Activated naive CD4-positive, alpha-beta T cell (primary cell): ENCODE results near the gene GALNT14.

ENCODE experiments used
- DNase-seq, 4 experiments: peaks; one replicate each; lab custom pipeline; 2025; lab: John Stamatoyannopoulos, UW

GALNT14 gene

GRCh38 chr2:31088504-31089195 lies 49.6 kb downstream of the GALNT14 start:
- DNase-seq, result no peak

GRCh38 chr2:31087491-31087890 lies 50.7 kb downstream of the GALNT14 start:
- DNase-seq, result no peak

DNA sequence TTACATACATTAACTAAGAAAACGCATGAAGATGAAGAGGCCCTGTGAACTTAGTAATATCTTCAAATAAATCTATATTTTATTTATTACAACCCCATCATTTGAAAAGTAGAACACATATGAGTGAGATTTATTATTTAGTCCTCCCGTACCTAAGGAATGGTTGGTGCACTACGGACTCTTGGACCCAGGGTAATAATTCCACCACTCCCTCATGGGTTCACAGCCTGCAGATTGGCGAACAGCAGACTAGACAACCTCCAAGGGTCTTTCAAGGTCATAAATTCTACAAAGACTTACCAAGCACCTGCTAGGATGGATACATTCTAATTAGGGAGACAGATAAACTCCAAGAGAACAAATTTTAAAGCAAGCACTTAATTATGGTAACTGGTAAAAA lies 51.6 kb downstream of the GALNT14 start:
- no peak for DNase-seq

GRCh38 chr2:31083234-31083993 lies 54.8 kb downstream of the GALNT14 start:
- DNase-seq, result no peak

DNA sequence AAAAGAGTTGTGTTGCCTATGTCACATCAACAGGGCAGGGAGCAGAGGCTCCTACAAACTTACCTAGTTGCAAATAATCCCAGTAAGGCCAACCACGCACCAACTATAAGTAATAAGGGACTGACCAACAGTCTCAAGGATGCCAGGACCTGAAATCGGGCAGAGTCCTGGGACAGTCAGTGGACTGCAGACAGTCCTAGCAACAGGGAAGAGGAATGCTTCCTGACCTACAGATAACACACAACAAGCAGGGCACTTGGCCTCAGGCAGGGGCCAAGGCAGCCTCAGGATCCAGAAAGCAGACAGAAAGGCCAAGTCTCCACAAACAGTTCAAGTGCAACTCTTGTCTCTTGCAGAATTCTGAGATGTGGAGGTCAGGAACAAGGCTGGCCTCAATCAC lies 56.2 kb downstream of the GALNT14 start:
- DNase-seq, result no peak

GRCh38 chr2:31081492-31081891 lies 56.7 kb downstream of the GALNT14 start:
- no peak for DNase-seq

GRCh38 chr2:31080361-31080760 lies 57.9 kb downstream of the GALNT14 start:
- no peak for DNase-seq

DNA sequence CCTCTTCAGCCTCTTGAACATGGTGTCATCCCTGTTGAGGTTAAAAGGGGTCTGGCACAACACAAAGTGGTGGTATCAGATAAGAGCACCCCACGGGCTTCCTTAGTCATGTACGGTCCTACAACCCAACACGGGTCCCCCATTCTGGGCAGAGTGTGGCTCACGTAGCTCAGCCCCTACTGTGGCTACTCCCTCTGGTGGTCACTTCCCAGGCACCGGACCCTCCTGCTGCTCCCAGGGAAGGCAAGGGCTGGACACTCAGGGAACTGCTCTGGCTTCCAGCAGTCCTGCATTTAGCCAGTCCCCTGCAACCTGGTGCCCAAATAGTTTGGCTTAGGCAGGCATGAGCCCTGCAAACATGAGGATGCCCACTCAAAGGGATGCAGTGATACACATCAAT lies 58.6 kb downstream of the GALNT14 start:
- DNase-seq, result no peak

DNA sequence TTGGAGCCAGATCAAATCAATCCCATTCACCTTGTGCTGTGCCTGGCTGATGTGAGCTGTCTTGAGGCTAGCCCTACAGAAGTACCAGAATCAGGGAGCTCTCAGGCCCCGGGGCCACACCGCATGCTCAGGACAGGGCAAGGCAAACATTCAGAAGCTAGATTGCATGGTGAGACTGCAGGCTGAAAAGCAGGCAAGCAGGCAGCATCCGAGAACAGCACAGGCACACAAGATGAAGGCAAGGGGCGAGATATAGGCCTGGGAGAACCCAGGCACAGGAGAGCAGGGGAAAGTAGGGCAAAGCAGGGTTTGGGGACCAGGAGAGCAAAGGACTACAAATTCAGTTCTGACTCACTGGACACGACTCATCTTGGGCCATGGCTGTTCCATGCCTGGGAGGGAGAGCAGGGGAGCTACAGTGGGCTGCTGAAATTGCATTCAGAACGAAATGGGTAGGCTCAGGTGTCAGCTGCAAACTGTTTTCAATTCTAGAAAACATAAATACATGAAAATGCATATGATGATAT lies 59.6 kb downstream of the GALNT14 start:
- no peak for DNase-seq

GRCh38 chr2:31078011-31078410 lies 60.2 kb downstream of the GALNT14 start:
- no peak for DNase-seq

- DNase-seq, result no peak
These were observed 62.2 kb downstream of the GALNT14 start for GRCh38 chr2:31075941-31076590.

GRCh38 chr2:31075431-31075830 lies 62.8 kb downstream of the GALNT14 start:
- DNase-seq, result no peak

- DNase-seq, result no peak
These were observed 66.5 kb downstream of the GALNT14 start for GRCh38 chr2:31071741-31072140.

GRCh38 chr2:31070339-31071125 lies 67.7 kb downstream of the GALNT14 start:
- no peak for DNase-seq

DNA sequence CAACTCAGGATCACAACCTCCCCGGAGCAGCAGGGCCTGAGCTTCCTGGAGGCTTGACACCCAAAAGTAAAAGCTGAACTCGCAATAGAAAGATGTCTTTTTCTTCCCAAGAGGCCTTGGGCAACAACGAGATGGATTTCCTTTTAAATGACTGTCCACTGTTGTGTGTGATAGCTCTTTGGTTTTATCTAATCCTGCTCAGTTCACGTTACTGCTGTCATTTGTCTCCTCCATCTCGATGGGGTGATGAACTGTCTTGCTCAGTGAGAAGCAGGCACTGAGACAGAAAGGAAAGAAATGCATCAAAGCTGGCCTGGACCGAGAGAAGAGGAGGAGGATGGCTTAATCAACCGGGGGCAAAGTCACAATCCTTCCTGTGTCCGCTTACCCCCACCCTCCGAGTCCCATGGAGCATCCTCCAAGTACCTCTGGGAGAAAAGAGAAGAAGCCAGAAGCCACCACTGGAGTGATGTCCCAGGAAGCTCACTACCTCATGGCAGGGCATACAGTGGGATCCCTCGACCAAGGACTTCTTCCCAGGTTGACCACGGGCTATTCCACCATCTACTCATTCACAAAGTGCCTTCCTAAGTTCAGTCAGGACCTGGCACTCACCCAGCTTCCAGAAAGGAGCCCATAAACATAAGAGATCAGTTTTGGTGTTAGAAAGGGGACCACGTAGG lies 68.5 kb downstream of the GALNT14 start:
- DNase-seq, result no peak

- no peak for DNase-seq
These were observed 71.0 kb downstream of the GALNT14 start for GRCh38 chr2:31067259-31067658.

DNA sequence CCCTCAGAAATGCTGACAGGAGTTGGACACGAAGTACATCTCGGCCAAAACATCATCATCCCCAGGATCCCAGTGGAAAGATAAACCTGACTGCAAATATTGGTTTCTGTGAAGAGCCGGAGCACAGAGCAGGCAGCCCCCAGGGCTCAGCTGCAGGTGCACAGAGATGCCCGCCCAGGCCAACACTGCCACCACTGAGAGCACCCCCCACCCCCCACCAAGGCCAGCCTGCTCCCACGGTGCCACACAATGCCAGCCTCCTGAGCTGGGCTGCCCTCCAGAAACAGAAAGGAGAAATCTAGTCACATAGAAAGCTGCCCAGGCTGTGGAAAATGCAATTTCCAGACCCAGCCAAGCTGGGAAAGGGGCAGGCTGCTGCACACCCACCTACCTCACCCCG lies 71.7 kb downstream of the GALNT14 start:
- DNase-seq, result no peak

- DNase-seq, result no peak
These were observed 72.2 kb downstream of the GALNT14 start for GRCh38 chr2:31066086-31066485.

DNA sequence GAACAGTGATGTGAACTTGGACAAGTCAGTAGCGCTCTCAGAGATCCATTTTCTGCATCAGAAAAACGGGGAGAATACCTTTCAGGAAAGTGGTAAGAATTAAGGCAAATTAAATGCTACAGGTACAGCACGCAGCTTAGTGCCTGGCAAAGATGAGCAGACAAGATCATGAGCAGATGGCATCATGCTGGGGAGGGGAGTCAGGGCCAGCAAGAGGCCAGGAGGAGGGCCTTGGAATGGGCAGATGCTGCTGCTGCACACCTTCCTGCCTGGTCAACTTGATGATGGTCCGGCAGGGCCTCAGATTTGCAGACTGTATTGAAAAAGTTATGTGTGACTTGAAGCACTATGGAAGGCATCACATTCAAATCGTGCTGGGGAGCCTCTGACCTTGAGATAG lies 72.9 kb downstream of the GALNT14 start:
- no peak for DNase-seq

DNA sequence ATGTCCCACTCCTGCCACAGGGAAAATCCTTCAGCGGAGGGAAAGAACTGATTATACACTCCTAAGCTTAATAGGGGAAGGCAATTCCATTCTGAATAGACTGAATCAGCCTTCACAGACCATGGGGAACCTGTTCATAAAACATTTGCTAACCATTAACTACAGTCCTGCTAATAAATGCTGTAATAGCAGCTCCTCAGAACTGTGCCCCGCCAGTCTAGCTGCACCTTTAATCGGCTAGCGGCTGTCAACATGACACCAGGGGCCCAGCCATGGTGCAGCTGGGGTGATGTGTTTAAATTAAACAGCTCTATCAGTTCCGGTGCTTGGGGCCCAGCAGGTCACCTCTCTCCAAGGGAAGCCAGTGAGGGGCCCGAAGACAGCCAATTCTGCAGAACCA lies 77.8 kb downstream of the GALNT14 start:
- no peak for DNase-seq
